ENCODE data around the gene LRRFIP1. TPM values are rescaled to one million over a fixed set of nuclear protein-coding genes. Genes with fewer than 3 reads are reported as not detected.

The LRRFIP1 gene
- total and polyA plus RNA-seq, 2 of the 13 experiments (the other 11 are each of a cell fraction or from before 2014, with no cell fraction given) = 15.9 to 40.5 TPM

DNA sequence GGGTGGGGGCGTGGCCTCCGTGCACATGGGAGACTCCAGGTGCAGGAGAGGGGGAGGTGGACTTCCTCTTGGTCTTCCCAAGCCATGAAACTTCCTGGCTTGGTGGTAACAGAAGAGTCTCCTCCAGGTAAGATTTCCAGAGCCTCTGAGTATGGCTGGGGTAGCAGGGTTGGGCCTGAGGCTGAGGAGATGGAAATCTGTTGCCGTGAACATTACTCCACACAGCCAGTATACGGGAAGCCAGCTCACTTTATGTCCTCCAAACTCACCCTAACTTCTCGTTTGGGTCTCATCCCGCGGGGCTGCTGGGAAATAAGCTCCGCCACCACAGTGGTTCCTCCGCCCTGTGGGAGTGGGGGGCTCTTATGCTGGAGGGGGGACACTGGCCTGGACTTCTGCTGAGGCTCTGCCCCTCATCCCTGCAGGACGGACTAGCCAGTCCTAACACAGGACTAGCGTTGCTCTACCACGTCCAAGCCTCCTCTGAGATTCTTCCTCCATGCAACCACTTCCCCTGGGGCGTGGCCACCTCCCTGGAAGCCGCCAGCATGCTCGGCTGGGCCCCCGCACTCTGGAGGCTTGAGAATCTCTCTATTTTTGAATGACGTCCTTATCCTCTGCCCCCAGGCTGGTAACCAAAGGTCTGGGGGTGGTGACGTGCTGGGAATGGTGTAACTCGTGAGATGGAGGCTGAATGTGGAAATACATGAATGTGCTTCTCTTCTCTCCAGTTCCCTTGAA is 36.1 kb upstream of the LRRFIP1 start (continued):
- TF ChIP-seq, protein P1, sequence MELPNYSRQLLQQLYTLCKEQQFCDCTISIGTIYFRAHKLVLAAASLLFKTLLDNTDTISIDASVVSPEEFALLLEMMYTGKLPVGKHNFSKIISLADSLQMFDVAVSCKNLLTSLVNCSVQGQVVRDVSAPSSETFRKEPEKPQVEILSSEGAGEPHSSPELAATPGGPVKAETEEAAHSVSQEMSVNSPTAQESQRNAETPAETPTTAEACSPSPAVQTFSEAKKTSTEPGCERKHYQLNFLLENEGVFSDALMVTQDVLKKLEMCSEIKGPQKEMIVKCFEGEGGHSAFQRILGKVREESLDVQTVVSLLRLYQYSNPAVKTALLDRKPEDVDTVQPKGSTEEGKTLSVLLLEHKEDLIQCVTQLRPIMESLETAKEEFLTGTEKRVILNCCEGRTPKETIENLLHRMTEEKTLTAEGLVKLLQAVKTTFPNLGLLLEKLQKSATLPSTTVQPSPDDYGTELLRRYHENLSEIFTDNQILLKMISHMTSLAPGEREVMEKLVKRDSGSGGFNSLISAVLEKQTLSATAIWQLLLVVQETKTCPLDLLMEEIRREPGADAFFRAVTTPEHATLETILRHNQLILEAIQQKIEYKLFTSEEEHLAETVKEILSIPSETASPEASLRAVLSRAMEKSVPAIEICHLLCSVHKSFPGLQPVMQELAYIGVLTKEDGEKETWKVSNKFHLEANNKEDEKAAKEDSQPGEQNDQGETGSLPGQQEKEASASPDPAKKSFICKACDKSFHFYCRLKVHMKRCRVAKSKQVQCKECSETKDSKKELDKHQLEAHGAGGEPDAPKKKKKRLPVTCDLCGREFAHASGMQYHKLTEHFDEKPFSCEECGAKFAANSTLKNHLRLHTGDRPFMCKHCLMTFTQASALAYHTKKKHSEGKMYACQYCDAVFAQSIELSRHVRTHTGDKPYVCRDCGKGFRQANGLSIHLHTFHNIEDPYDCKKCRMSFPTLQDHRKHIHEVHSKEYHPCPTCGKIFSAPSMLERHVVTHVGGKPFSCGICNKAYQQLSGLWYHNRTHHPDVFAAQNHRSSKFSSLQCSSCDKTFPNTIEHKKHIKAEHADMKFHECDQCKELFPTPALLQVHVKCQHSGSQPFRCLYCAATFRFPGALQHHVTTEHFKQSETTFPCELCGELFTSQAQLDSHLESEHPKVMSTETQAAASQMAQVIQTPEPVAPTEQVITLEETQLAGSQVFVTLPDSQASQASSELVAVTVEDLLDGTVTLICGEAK (IDR thresholded peaks at IDR 0.05) = no peak
- TF ChIP-seq, protein P1 (CRISPR knock-in tag; IDR thresholded peaks at IDR 0.05) = peak; percentile 33; the same call in 1 of the 2 replicates
- no peak for TF ChIP-seq MAZ (IDR thresholded peaks at IDR 0.05; ENCODE audit: borderline replicate concordance, low read depth, low read length)
- no peak for TF ChIP-seq MAZ (CRISPR knock-in tag; IDR thresholded peaks at IDR 0.05; ENCODE audit: low read depth)
- TF ChIP-seq, protein P2, sequence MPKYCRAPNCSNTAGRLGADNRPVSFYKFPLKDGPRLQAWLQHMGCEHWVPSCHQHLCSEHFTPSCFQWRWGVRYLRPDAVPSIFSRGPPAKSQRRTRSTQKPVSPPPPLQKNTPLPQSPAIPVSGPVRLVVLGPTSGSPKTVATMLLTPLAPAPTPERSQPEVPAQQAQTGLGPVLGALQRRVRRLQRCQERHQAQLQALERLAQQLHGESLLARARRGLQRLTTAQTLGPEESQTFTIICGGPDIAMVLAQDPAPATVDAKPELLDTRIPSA (CRISPR knock-in tag; IDR thresholded peaks at IDR 0.05; ENCODE audit: borderline replicate concordance) = no peak
- TF ChIP-seq ZNF326 (CRISPR knock-in tag; IDR thresholded peaks at IDR 0.05; ENCODE audit: borderline replicate concordance) = no peak
- TF ChIP-seq ZNF143 (CRISPR knock-in tag; IDR thresholded peaks at IDR 0.05) = peak; percentile 32; the same call in 1 of the 2 replicates
- TF ChIP-seq ZSCAN30 (CRISPR knock-in tag; IDR thresholded peaks at IDR 0.05) = 0 out of 2 replicates have a peak, but pooled peaks have one; percentile 8
- TF ChIP-seq, protein P3, sequence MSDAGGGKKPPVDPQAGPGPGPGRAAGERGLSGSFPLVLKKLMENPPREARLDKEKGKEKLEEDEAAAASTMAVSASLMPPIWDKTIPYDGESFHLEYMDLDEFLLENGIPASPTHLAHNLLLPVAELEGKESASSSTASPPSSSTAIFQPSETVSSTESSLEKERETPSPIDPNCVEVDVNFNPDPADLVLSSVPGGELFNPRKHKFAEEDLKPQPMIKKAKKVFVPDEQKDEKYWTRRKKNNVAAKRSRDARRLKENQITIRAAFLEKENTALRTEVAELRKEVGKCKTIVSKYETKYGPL (CRISPR knock-in tag; IDR thresholded peaks at IDR 0.05) = no peak
- TF ChIP-seq POLR2G (IDR thresholded peaks at IDR 0.05; ENCODE audit: low read depth, low read length) = peak; percentile 3; the same call in 1 of the 2 replicates
- peak; percentile 80 for TF ChIP-seq ZBTB38 (CRISPR knock-in tag; IDR thresholded peaks at IDR 0.05)
- TF ChIP-seq DMAP1 (CRISPR knock-in tag; IDR thresholded peaks at IDR 0.05) = no peak
- 0 out of 2 replicates have a peak, but pooled peaks have one; percentile 38 for TF ChIP-seq TARDBP (CRISPR knock-in tag; IDR thresholded peaks at IDR 0.05)
- no peak for TF ChIP-seq CAMTA2 (CRISPR knock-in tag; IDR thresholded peaks at IDR 0.05; ENCODE audit: borderline replicate concordance)

Data from HepG2 (cell line).